Endothelial cell of umbilical vein (primary cell): ENCODE results near the gene RRP8.

Experiments
- EZH2 ChIP-seq: IDR thresholded peaks from 2 replicates; pipeline ENCODE4 v1.6.1; 2012; ENCODE audit warnings: borderline replicate concordance, low read depth, mild to moderate bottlenecking, moderate library complexity, low read length, inconsistent platforms; ENCODE audit not compliant: severe bottlenecking
- MYC ChIP-seq: IDR thresholded peaks from one replicate; pipeline ENCODE4 v1.6.1; 2011; ENCODE audit warnings: mild to moderate bottlenecking, low read depth, low read length
- POLR2A ChIP-seq: IDR thresholded peaks from 2 replicates; pipeline ENCODE4 v1.6.1; 2012; ENCODE audit warnings: low read depth, mild to moderate bottlenecking, control low read depth, low read length
- POLR2AphosphoS5 ChIP-seq: IDR thresholded peaks from 2 replicates; pipeline ENCODE4 v1.6.1; 2012; ENCODE audit warnings: low read depth, mild to moderate bottlenecking, control low read depth, low read length, moderate library complexity; ENCODE audit not compliant: insufficient read depth
- TF ChIP-seq, protein P1 (sequence below), 2 donors: IDR thresholded peaks; 1 replicate in 1 of 2; 2 replicates in 1 of 2; pipeline ENCODE4 v1.5.1; 2011; ENCODE audit warnings: low read length in 2 of 2, mild to moderate bottlenecking in 2 of 2, moderate library complexity in 2 of 2, control low read depth in 1 of 2, inconsistent platforms in 1 of 2, low read depth in 1 of 2; ENCODE audit not compliant: insufficient read depth in 1 of 2; ENCODE audit errors: extremely low read depth in 1 of 2

DNA sequence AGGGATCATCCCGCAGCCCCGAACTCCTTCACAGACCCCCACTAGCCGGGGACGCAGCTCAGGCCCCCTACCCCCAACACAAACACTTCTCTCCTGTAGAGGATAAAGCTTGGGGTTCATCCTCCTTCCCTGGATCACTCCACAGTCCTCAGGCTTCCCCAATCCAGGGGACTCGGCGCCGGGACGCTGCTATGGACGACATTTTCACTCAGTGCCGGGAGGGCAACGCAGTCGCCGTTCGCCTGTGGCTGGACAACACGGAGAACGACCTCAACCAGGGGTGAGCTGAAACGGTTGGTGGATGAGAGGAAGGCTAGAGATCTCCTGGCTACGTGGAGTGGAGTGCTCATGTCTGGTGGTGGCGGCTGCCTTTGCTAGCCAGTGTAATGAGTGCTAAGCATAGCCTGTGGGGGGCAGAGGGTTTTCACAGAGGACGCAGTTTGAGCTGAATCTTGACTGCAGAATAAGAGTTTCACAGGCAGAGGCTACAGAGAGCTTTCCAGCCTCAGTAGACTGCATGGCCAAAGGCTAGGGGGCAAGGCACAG, 738 bp upstream of the RRP8 start:
- no peak for TF ChIP-seq POLR2A
- no peak for TF ChIP-seq EZH2
- TF ChIP-seq MYC: no peak
- no peak for TF ChIP-seq POLR2AphosphoS5
- TF ChIP-seq, protein P1, sequence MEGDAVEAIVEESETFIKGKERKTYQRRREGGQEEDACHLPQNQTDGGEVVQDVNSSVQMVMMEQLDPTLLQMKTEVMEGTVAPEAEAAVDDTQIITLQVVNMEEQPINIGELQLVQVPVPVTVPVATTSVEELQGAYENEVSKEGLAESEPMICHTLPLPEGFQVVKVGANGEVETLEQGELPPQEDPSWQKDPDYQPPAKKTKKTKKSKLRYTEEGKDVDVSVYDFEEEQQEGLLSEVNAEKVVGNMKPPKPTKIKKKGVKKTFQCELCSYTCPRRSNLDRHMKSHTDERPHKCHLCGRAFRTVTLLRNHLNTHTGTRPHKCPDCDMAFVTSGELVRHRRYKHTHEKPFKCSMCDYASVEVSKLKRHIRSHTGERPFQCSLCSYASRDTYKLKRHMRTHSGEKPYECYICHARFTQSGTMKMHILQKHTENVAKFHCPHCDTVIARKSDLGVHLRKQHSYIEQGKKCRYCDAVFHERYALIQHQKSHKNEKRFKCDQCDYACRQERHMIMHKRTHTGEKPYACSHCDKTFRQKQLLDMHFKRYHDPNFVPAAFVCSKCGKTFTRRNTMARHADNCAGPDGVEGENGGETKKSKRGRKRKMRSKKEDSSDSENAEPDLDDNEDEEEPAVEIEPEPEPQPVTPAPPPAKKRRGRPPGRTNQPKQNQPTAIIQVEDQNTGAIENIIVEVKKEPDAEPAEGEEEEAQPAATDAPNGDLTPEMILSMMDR (IDR thresholded peaks at IDR 0.05; ENCODE audit: extremely low read depth in 1 of 2, insufficient read depth in 1 of 2, low read depth in 1 of 2, low read length in 2 of 2): peak in 1 of 2 donors; percentile 23
